Anterior cingulate cortex (tissue), 58 donors: Measurements from ENCODE around the gene RFWD3.
A peak's percentile ranks its signal among the peaks of the same experiment; 100 is the strongest.

Experiments
- DNase-seq, 58 donors: peaks; one replicate each; lab custom pipeline; 2025; lab: John Stamatoyannopoulos, UW

The RFWD3 gene

GRCh38 chr16:74625500-74626350 lies 41.0 kb downstream of the RFWD3 start:
- DNase-seq: no peak

DNA sequence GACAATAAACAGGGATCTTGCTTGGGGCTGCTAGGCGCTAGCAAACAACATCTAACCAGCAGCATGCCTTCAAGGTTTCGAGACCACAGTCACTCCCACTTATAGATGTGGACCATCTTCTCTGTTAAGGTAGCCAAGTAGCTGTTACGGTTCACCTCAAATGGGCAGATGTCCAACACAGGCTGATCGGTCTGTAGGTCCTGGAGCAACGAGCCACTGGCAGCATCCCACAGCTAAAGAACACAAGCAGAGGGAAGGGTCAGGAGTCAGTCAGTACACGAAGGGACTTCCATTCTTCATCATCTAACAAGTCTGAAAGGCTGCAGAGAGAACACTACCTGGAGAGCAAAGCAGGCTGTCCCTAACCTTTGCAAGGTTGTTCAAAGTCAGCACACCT lies 42.8 kb downstream of the RFWD3 start:
- DNase-seq: no peak

DNA sequence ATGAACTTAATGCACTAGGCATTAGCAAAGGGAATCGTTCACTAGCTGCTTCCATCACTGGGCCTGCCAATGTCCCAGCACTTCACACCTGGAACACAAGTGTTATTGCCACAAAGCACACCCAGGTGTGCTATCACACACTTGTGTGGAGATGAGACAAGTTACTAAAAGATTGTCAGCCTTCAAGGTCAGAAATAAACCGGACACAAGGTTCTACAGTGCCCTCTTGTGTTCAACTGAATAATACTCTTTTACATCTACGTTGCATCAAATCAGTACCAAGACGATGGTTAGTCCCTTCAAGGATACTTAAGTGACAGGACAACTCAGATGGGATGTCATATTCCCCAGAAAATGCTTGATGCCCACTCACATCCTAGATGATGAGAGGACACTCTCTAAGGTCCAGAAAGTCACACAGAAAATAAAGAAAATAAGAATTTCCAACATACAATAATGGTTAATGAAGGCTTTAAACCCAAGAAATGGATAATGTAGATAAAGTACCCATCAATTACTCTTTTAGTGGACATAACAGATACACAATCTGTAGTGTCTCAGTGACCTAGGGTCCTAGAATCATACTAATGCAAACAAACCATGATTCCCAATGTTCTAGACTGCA lies 43.4 kb downstream of the RFWD3 start:
- DNase-seq: peak in 4 of 58 donors; percentile 1 to 38 (median 6)

DNA sequence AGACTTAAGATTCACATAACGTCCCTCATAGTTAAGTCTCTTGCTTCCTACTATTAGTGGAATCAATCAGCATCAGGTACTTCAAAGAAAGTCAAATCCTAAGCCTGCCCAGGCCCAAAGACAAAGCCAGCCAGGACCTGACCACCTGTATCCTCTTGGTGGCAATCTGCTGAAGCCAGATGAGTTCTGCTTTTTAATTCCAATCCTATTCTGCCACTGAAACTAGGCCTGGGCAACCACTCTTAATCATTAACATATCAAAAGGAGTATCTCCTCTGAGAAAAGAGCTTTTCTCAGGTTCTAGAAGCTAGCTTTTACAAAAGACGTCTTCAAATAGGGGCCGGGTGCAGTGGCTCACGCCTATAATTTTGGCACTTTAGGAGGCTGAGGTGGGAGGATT lies 44.7 kb downstream of the RFWD3 start:
- DNase-seq: no peak

- DNase-seq: peak in 5 of 58 donors; percentile 3 to 42 (median 26)
Observed at GRCh38 chr16:74617206-74617788, 49.4 kb downstream of the RFWD3 start.

- no peak for DNase-seq
Observed at GRCh38 chr16:74611721-74612120, 55.0 kb downstream of the RFWD3 start.

GRCh38 chr16:74608944-74609343 lies 57.7 kb downstream of the RFWD3 start:
- DNase-seq: no peak

GRCh38 chr16:74608381-74608780 lies 58.3 kb downstream of the RFWD3 start:
- no peak for DNase-seq

- DNase-seq: peak in 2 of 58 donors; percentile 0 to 3
Observed at GRCh38 chr16:74607962-74608356, 58.7 kb downstream of the RFWD3 start.

DNA sequence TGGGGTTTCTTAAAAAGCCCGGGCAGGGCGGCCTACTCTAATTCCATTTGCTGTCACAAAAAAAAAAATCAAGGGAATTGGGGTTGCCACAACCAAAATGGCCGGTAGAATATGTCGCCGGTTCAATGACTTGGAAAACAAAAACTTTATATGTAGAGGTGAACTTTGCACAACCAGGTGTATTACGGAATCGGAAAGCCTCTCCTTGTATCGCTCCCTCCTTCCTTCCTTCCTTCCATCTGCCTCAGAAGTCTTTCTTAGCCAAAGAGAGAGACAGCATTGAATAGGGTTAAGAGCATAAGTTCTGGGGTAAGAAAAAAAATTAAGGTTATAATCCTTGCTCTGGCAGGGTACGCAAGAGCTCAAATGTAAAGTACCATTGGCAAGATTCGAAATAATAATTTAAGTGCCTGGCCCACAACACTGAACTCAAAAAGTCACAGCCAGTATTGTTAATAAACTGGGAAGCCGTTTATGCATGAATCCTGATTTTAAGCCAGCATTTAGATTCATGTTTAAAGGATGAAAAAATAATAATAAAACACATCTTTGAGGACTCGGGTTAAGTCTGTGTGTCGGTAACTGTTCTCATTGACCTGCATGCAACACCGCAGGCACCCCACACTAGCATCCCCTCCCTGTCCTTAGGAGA lies 59.2 kb downstream of the RFWD3 start:
- no peak for DNase-seq

- DNase-seq: peak; percentile 35 to 94 (median 84)
Observed at GRCh38 chr16:74606521-74607309, 60.0 kb downstream of the RFWD3 start, which contains the start of gene GLG1. Gene GLG1, minus strand, starts transcription at chr16:74607114. Its CDS starts 20 bp downstream, at chr16:74607094.

GRCh38 chr16:74605746-74606520 lies 60.7 kb downstream of the RFWD3 start:
- peak in 5 of 58 donors; percentile 15 to 58 (median 33) for DNase-seq

- DNase-seq: no peak
Observed at GRCh38 chr16:74605332-74605731, 61.3 kb downstream of the RFWD3 start.

GRCh38 chr16:74603848-74604247 lies 62.8 kb downstream of the RFWD3 start:
- no peak for DNase-seq

- no peak for DNase-seq
Observed at GRCh38 chr16:74601126-74601871, 65.4 kb downstream of the RFWD3 start.

GRCh38 chr16:74596586-74596985 lies 70.1 kb downstream of the RFWD3 start:
- DNase-seq: no peak

- DNase-seq: no peak
Observed at GRCh38 chr16:74592847-74593246, 73.8 kb downstream of the RFWD3 start.

DNA sequence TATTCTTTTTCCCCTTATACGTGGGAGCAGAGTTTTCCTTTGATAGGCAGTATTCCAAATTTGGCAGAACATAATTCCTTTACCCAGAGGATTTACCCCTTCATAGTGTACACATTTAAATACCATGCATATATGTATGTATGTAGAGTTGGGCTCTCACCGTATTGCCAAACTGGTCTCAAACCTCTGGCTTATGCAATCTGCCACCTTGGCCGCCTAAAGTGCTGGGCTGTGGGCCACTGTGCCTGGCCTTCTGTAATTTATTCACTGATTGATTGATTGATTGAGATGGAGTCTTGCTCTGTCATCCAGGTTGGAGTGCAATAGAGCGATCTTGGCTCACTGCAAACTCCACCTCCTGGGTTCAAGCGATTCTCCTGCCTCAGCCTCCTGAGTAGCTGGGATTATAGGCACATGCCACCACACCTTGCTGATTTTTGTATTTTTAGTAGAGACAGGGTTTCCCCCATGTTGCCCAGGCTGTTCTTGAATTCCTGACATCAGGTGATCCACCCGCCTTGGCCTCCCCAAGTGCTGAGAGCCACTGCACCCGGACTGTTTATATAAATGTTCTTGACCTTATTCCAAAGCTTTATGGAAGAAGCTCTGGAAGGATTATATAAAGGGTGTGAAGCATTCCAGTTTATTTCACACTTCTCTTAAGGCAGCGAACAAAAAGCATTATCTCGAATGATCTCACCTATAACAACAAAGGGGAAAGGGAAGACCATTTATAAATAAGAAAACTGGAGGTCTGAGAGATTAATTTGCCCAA lies 74.6 kb downstream of the RFWD3 start:
- DNase-seq: no peak
